HepG2 (cell line): ENCODE data around the gene SPC24. TPM values are rescaled to one million over a fixed set of nuclear protein-coding genes. Genes with fewer than 3 reads are reported as not detected.

Experiments
- ATAC-seq: fragments of 200-7000 bp; cut with Tn5 transposase; 3 replicates; pipeline ENCODE4 v1.9.1; 2020; ENCODE audit warnings: mild to moderate bottlenecking, moderate library complexity
- BruUV-seq: library from RNA; stranded (reverse); fragments of 400-500 nt; replicated peaks from 2 replicates; lab custom pipeline; 2021; lab: Mats Ljungman, UMichigan
- CTCF ChIA-PET: fragments of 300-600 bp; formaldehyde crosslinking; extraction: SDS; loops from one replicate; lab custom pipeline; 2021; ENCODE audit warnings: low total read pairs, inconsistent platforms, low intra/inter-chr PET ratio; lab: Yijun Ruan, JAX
- POLR2A ChIA-PET: fragments of 350-600 bp; sonication (Branson Sonifier 250); formaldehyde crosslinking; loops from one replicate; lab custom pipeline; 2020; ENCODE audit warnings: antibody characterized with exemption, inconsistent platforms; lab: Yijun Ruan, JAX
- DNase-seq: peaks from one replicate; pipeline ENCODE4 v3.0.0-alpha.2; 2015; ENCODE audit warnings: low spot score
- FAIRE-seq: peaks from 3 replicates; lab custom pipeline; 2011; peaks lifted over from hg19 to GRCh38; lab: Jason Lieb, UNC
- H2AFZ ChIP-seq: one replicate; pipeline ENCODE4 v1.6.1; 2011; ENCODE audit warnings: low read length, inconsistent platforms
- H3K27ac ChIP-seq: fragments of 300-600 bp; 3 replicates; pipeline ENCODE4 v1.8.0; 2011; ENCODE audit warnings: mixed run types, mild to moderate bottlenecking, mixed read lengths, low read length, inconsistent platforms; ENCODE audit not compliant: insufficient read depth; ENCODE audit errors: extremely low read length
- H3K27me3 ChIP-seq, 2 experiments: fragments of 200-600 bp in 1 of 2; 2 replicates in 1 of 2; 3 replicates in 1 of 2; pipeline versions ENCODE4 v1.6.0 to v1.8.0; 2011; ENCODE audit warnings: low read length in 2 of 2, mild to moderate bottlenecking in 2 of 2, moderate library complexity in 2 of 2, inconsistent platforms in 1 of 2; ENCODE audit not compliant: insufficient read depth in 2 of 2, control insufficient read depth in 1 of 2
- H3K36me3 ChIP-seq, 2 experiments: fragments of 200-600 bp in 1 of 2; replicated peaks in 1 of 2; 2 replicates in 1 of 2; 3 replicates in 1 of 2; pipeline versions ENCODE4 v1.5.1 to v1.8.0; 2011; ENCODE audit warnings: low read length in 2 of 2, inconsistent platforms in 1 of 2; ENCODE audit not compliant: insufficient read depth in 2 of 2, control insufficient read depth in 1 of 2
- H3K4me1 ChIP-seq: 2 replicates; pipeline ENCODE4 v1.5.1; 2012; ENCODE audit warnings: low read length, inconsistent platforms; ENCODE audit not compliant: insufficient read depth
- H3K4me2 ChIP-seq: 2 replicates; pipeline ENCODE4 v1.6.0; 2011; ENCODE audit warnings: low read depth, low read length, inconsistent platforms
- H3K4me3 ChIP-seq, 3 experiments: fragments of 200-600 bp in 1 of 3; sonication (generic), shearing (Covaris generic) in 1 of 3; replicated peaks in 1 of 3; 2 replicates each; pipeline ENCODE4 v1.5.1; 2011 to 2016; ENCODE audit warnings: low read length in 3 of 3, inconsistent platforms in 2 of 3, low read depth in 2 of 3, mild to moderate bottlenecking in 2 of 3, control low read depth in 1 of 3, mixed read lengths in 1 of 3; ENCODE audit not compliant: insufficient read depth in 1 of 3
- H3K79me2 ChIP-seq: one replicate; pipeline ENCODE4 v1.6.1; 2011; ENCODE audit warnings: low read length, inconsistent platforms; ENCODE audit not compliant: insufficient read depth
- H3K9ac ChIP-seq: 2 replicates; pipeline ENCODE4 v1.6.0; 2011; ENCODE audit warnings: mild to moderate bottlenecking, low read depth, low read length, inconsistent platforms; ENCODE audit not compliant: insufficient read depth
- H3K9me3 ChIP-seq: 2 replicates; pipeline ENCODE4 v1.5.1; 2012; ENCODE audit warnings: mild to moderate bottlenecking, low read length
- H4K20me1 ChIP-seq: 2 replicates; pipeline ENCODE4 v1.6.0; 2011; ENCODE audit warnings: inconsistent platforms, mild to moderate bottlenecking, low read length, moderate library complexity; ENCODE audit not compliant: insufficient read depth
- AGO1 ChIP-seq: fragments of 200-400 bp; formaldehyde crosslinking; IDR thresholded peaks from 2 replicates; pipeline ENCODE4 v1.6.1; 2017; ENCODE audit warnings: mild to moderate bottlenecking, low read depth, low read length, moderate library complexity; ENCODE audit not compliant: poor library complexity, severe bottlenecking
- CCAR2 ChIP-seq: fragments of 200-400 bp; formaldehyde crosslinking; optimal IDR thresholded peaks from 2 replicates; pipeline ENCODE3; 2018; ENCODE audit warnings: low read depth, mild to moderate bottlenecking, low read length, moderate library complexity
- GTF2F1 ChIP-seq: fragments of 150-350 bp; IDR thresholded peaks from 2 replicates; pipeline ENCODE4 v1.6.1; 2014; ENCODE audit warnings: low read length
- HMGXB3 ChIP-seq: sonication (generic); formaldehyde crosslinking; IDR thresholded peaks from 2 replicates; pipeline ENCODE4 v1.4.0; 2020; ENCODE audit warnings: missing genetic modification reagents, borderline replicate concordance
- MED1 ChIP-seq: sonication (generic); formaldehyde crosslinking; IDR thresholded peaks from 2 replicates; pipeline ENCODE4 v1.4.0; 2020; ENCODE audit warnings: missing genetic modification reagents
- MIER3 ChIP-seq: IDR thresholded peaks from 2 replicates; pipeline ENCODE4 v1.6.1; 2016; ENCODE audit warnings: missing compliant biosample characterization, borderline replicate concordance
- MYC ChIP-seq: sonication (generic); formaldehyde crosslinking; IDR thresholded peaks from 2 replicates; pipeline ENCODE4 v1.9.0; 2021; ENCODE audit warnings: missing genetic modification reagents, borderline replicate concordance
- PAWR ChIP-seq: sonication (generic); formaldehyde crosslinking; IDR thresholded peaks from 2 replicates; pipeline ENCODE4 v1.4.0; 2020; ENCODE audit warnings: missing genetic modification reagents, mild to moderate bottlenecking, borderline replicate concordance
- PCBP1 ChIP-seq: fragments of 200-400 bp; formaldehyde crosslinking; IDR thresholded peaks from 2 replicates; pipeline ENCODE4 v1.6.1; 2017; ENCODE audit warnings: mild to moderate bottlenecking, low read depth, low read length, borderline replicate concordance
- RXRB ChIP-seq: IDR thresholded peaks from 2 replicates; pipeline ENCODE4 v1.6.1; 2016; ENCODE audit warnings: borderline replicate concordance, missing genetic modification reagents, missing compliant biosample characterization
- SMAD9 ChIP-seq: sonication (generic); formaldehyde crosslinking; IDR thresholded peaks from 2 replicates; pipeline ENCODE4 v1.5.1; 2020; ENCODE audit warnings: mild to moderate bottlenecking, missing genetic modification reagents
- ZC3H13 ChIP-seq: sonication (generic); formaldehyde crosslinking; IDR thresholded peaks from 2 replicates; pipeline ENCODE4 v1.8.1; 2023; ENCODE audit warnings: mild to moderate bottlenecking, missing genetic modification reagents, moderate library complexity
- ZFP36 ChIP-seq: fragments of 150-350 bp; IDR thresholded peaks from 2 replicates; pipeline ENCODE4 v1.6.1; 2018; ENCODE audit warnings: borderline replicate concordance, low read length, low read depth; ENCODE audit not compliant: partially characterized antibody
- ZNF230 ChIP-seq: sonication (generic); formaldehyde crosslinking; IDR thresholded peaks from 2 replicates; pipeline ENCODE4 v1.4.0; 2020; ENCODE audit warnings: mild to moderate bottlenecking, missing genetic modification reagents
- ZNF317 ChIP-seq: sonication (generic); formaldehyde crosslinking; IDR thresholded peaks from 2 replicates; pipeline ENCODE4 v1.5.0; 2020; ENCODE audit warnings: mild to moderate bottlenecking, missing genetic modification reagents
- ZNF530 ChIP-seq: sonication (generic); formaldehyde crosslinking; IDR thresholded peaks from 2 replicates; pipeline ENCODE4 v1.5.0; 2020; ENCODE audit warnings: low read depth, mild to moderate bottlenecking, missing genetic modification reagents
- ZNF605 ChIP-seq: sonication (generic); formaldehyde crosslinking; IDR thresholded peaks from 2 replicates; pipeline ENCODE4 v1.8.0; 2022; ENCODE audit warnings: mild to moderate bottlenecking, missing genetic modification reagents
- ZNF749 ChIP-seq: sonication (generic); formaldehyde crosslinking; IDR thresholded peaks from 2 replicates; pipeline ENCODE4 v1.8.0; 2022; ENCODE audit warnings: mild to moderate bottlenecking, missing genetic modification reagents, moderate library complexity, borderline replicate concordance
- WGBS: methylation state at CpG from one replicate; pipeline ENCODE4 v1.1.6; 2017; ENCODE audit warnings: low lambda C conversion rate; 5-methylcytosine and 5-hydroxymethylcytosine counted together
- in situ Hi-C: cut with HindIII; loops from 2 replicates; pipeline ENCODE4 v1.10.0; 2017; ENCODE audit warnings: low pct_unique_long_range_greater_than_20kb; ENCODE audit not compliant: extremely low pct_ligation_motif_present
- intact Hi-C: fragments of 100-400 bp; cut with micrococcal nuclease; formaldehyde crosslinking; loops from one replicate; pipeline ENCODE4 v1.10.0; 2022; ENCODE audit not compliant: unreplicated experiment
- polyA plus RNA-seq, 8 experiments: library from polyadenylated mRNA; depleted of rRNA in 3 of 8; stranded (reverse) in 7 of 8; unstranded in 1 of 8; fragments of >200 nt; fragmentation: Illumina TruSeq in 4 of 8; extraction: Trizol in 4 of 8; gene quantifications; 2 replicates each; pipeline versions ENCODE4 v1.2.1 to v1.2.3, GENCODE V29; 2011 to 2016; ENCODE audit warnings: low read depth in 4 of 8, missing spikeins in 1 of 8, mixed read lengths in 1 of 8; ENCODE audit not compliant: insufficient read depth in 1 of 8
- total RNA-seq, 5 experiments: library from RNA; depleted of rRNA; stranded (reverse); fragments of >200 nt; fragmentation: Illumina TruSeq; extraction: Trizol; gene quantifications; 2 replicates each; pipeline ENCODE4 v1.2.3, GENCODE V29; 2016; ENCODE audit warnings: low read depth in 1 of 5
- TF ChIP-seq, protein P1 (sequence below): sonication (generic); formaldehyde crosslinking; IDR thresholded peaks from 2 replicates; pipeline ENCODE4 v1.9.0; 2022; ENCODE audit warnings: missing genetic modification reagents, mild to moderate bottlenecking, borderline replicate concordance

Gene SPC24
- total and polyA plus RNA-seq, 2 of the 13 experiments (the other 11 are each of a cell fraction or from before 2014, with no cell fraction given) = 10.0 to 46.2 TPM

DNA sequence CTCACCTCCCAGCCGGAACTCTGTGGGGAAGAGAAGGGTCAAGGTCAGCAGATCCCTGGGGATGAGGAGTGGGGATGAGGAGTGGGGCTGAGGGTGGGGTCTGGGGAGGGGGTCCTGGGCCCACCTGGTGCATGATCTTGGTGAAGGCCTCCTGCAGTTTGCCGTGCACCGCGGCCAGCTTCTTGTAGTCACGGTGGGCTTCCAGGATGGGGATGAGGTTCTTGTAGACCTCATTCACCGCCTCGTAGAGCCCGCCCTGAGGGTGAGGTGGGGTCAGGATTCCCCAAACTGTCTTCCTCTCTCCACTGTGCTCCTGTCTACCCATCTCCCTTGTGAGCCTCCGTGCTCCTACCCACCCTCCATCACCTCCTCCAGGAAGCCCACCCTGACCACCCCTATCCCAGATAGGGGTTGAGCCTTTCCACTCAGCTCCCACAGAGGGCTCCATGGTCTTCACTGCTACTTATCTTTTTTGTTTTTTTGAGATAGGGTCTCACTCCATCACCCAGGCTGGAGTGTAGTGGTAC lies 48.6 kb upstream of the SPC24 start:
- POLR2A ChIA-PET = interaction anchor here (1.3 kb wide), 1 partner anchor 66 kb away, joined by 3 read pairs; no protein-coding TSS in a partner anchor
- intact Hi-C loops = loop anchor here (1.0 kb wide), 1 partner anchor 66 kb away; no protein-coding TSS in a partner anchor
- no peaks in the 10 kb centered on the region for H3K27me3 ChIP-seq
- no peaks in the 10 kb centered on the region for H4K20me1 ChIP-seq
- H2AFZ ChIP-seq = no peak overlapping the region
- ATAC-seq (no peak), FAIRE-seq (no peak), DNase-seq (no peak)
- H3K4me2 ChIP-seq = no peak overlapping the region
- H3K79me2 ChIP-seq = no peaks in the 10 kb centered on the region
- 95% methylated on average over 8 of the region's 9 CpGs for WGBS
- no peaks in the 10 kb centered on the region for H3K9me3 ChIP-seq
- no peak overlapping the region for H3K27ac ChIP-seq
- H3K4me3 ChIP-seq = no peak overlapping the region
- H3K36me3 ChIP-seq = peaks cover 3 to 13% of the 10 kb centered on the region in 2 experiments; a peak in 3 of 5 replicates
- no peaks in the 10 kb centered on the region for H3K4me1 ChIP-seq
- no TSS peak for BruUV-seq
- H3K9ac ChIP-seq = no peak overlapping the region
- CTCF ChIA-PET = interaction anchor here (0.7 to 3.5 kb wide), 5 partner anchors 66 to 168 kb away, joined by 3 to 53 read pairs (median 4); no protein-coding TSS in a partner anchor
- in situ Hi-C loops = loop anchor here (5.0 kb wide), 1 partner anchor 67 kb away; no protein-coding TSS in a partner anchor
- TF ChIP-seq ZNF530 (CRISPR knock-in tag) (no peak), SMAD9 (CRISPR knock-in tag) (no peak), ZNF605 (CRISPR knock-in tag) (no peak), ZC3H13 (CRISPR knock-in tag) (no peak), MIER3 (CRISPR knock-in tag) (no peak), RXRB (CRISPR knock-in tag) (0 out of 2 replicates have a peak, but pooled peaks have one; percentile 12), CCAR2 (no peak), MYC (CRISPR knock-in tag) (no peak), ZNF749 (CRISPR knock-in tag) (no peak), AGO1 (no peak), MED1 (CRISPR knock-in tag) (no peak), PCBP1 (0 out of 2 replicates have a peak, but pooled peaks have one; percentile 14), GTF2F1 (no peak), ZNF230 (no peak), PAWR (CRISPR knock-in tag) (no peak), HMGXB3 (CRISPR knock-in tag) (no peak), ZFP36 (peak; percentile 58), ZNF317 (no peak)
- TF ChIP-seq, protein P1, sequence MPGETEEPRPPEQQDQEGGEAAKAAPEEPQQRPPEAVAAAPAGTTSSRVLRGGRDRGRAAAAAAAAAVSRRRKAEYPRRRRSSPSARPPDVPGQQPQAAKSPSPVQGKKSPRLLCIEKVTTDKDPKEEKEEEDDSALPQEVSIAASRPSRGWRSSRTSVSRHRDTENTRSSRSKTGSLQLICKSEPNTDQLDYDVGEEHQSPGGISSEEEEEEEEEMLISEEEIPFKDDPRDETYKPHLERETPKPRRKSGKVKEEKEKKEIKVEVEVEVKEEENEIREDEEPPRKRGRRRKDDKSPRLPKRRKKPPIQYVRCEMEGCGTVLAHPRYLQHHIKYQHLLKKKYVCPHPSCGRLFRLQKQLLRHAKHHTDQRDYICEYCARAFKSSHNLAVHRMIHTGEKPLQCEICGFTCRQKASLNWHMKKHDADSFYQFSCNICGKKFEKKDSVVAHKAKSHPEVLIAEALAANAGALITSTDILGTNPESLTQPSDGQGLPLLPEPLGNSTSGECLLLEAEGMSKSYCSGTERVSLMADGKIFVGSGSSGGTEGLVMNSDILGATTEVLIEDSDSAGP (CRISPR knock-in tag) = no peak
